GM12892 (cell line): ENCODE results near the gene PARP1.

Experiments
- POLR2A ChIP-seq: IDR thresholded peaks from 2 replicates; pipeline ENCODE4 v1.6.1; 2011; ENCODE audit warnings: low read depth, low read length, control low read depth
- POLR2AphosphoS5 ChIP-seq: IDR thresholded peaks from 2 replicates; pipeline ENCODE4 v1.6.1; 2011; ENCODE audit warnings: low read depth, low read length, control low read depth
- TAF1 ChIP-seq: IDR thresholded peaks from 2 replicates; pipeline ENCODE4 v1.6.1; 2011; ENCODE audit warnings: low read depth, mild to moderate bottlenecking, control low read depth, low read length, borderline replicate concordance

DNA sequence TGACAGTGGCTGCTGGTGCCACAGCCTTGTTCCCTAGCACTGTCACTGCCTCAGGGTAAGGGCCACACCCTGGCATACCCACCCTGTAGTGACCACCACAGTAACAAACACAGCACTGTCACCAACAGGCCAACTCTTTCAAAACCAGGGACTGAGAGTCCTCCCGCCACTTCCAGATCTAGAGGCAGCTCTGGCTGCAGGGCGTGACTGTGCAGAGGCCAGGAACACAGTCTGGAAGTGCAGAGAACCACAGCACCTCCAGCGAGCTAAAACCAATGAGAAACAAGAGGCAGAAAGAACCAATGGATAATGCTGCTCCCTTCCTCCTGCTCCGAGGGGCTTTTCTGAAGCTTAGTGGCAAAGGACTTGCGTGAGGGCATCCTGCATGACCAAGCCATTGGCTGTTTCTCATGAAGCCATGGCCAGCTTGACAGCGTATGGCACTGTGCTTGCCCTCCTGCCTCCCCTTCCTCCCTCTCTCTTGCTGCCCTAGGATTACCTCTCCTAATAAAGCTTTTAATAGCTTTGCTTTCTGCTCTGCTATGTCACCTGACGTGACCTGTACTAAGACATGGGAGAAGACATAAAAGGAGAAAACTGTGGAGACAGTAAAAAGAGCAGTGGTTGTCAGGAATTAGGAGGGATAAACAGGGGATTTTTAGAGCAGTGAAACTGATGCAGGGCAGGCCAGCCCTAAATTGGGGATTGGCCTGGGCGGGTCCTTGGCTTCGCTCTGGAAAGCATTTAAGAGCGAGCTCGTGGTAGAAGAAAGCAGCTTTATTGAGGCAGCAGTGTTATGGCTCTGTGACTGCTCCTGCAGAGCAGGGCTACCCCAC, 7.2 kb downstream of the PARP1 start:
- TF ChIP-seq POLR2A (no peak), POLR2AphosphoS5 (no peak), TAF1 (no peak)
